Muscle layer of duodenum (tissue), 2 donors: ENCODE results near the gene ACOX1.
A peak's percentile ranks its signal among the peaks of the same experiment; 100 is the strongest.
"Not testable (repeated sequence)": the region's sequence is repeated elsewhere in the genome, so short reads cannot be mapped to it uniquely, and the experiment has no call there.

Experiments used
- H3K27ac ChIP-seq: one replicate; pipeline ENCODE4 v1.7.0; 2013; ENCODE audit warnings: mild to moderate bottlenecking, low read length
- H3K27me3 ChIP-seq: one replicate; pipeline ENCODE4 v1.7.0; 2013; ENCODE audit warnings: low read depth, mild to moderate bottlenecking, control low read depth, low read length
- H3K36me3 ChIP-seq, 2 donors: one replicate each; pipeline ENCODE4 v1.7.0; 2013; ENCODE audit warnings: low read length in 2 of 2, control low read depth in 1 of 2, mild to moderate bottlenecking in 1 of 2; ENCODE audit not compliant: insufficient read depth in 2 of 2, control insufficient read depth in 1 of 2
- H3K4me1 ChIP-seq, 2 donors: one replicate each; pipeline ENCODE4 v1.7.0; 2013; ENCODE audit warnings: low read length in 2 of 2, mild to moderate bottlenecking in 2 of 2, control low read depth in 1 of 2, moderate library complexity in 1 of 2; ENCODE audit not compliant: insufficient read depth in 2 of 2, control insufficient read depth in 1 of 2
- H3K4me3 ChIP-seq, 2 donors: one replicate each; pipeline ENCODE4 v1.7.0; 2013; ENCODE audit warnings: low read length in 2 of 2, low read depth in 1 of 2, mild to moderate bottlenecking in 1 of 2
- H3K9me3 ChIP-seq, 2 donors: one replicate each; pipeline ENCODE4 v1.7.0; 2013; ENCODE audit warnings: low read length in 2 of 2, control low read depth in 1 of 2, mild to moderate bottlenecking in 1 of 2; ENCODE audit not compliant: control insufficient read depth in 1 of 2
- donor health status: healthy.

ACOX1 gene

DNA sequence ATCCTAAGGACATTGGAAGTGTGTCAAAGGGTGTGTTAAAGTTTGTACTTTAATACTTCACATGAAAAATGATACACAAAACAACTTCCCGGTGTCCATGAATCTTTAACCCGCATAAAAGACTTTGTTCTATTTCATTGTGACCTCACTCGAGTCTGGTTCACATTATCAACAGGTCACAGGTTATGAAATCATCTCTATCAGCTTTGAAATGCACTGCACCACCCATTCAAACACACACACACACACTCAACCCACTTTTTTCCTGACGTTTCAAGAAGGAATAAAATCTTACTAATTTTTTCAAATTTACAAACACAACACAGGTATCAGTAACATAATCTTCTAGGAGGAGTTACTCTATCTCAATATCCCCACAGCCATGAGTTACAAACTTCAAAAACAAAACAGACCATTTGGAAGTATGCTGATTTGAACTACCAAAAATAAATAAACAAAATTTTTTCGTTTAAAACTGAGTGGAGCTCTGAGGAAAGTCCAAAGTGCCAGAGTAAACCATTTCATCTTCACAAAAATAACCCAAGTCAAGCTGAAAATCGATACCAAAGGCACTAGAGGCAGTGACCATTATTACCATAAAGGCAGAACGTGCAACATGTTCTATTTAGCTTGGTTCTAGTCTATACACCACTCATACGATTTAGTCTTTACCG is 2.7 kb downstream of the ACOX1 start:
- peak overlapping the region; percentile 68 for H3K27ac ChIP-seq
- no peaks in the 10 kb centered on the region for H3K9me3 ChIP-seq
- H3K36me3 ChIP-seq = peaks cover 9 to 11% of the 10 kb centered on the region in 2 donors
- H3K27me3 ChIP-seq = no peaks in the 10 kb centered on the region
- peak overlapping the region; percentile 14 to 41 for H3K4me3 ChIP-seq
- H3K4me1 ChIP-seq = peaks cover 0 to 26% of the 10 kb centered on the region in 2 donors

DNA sequence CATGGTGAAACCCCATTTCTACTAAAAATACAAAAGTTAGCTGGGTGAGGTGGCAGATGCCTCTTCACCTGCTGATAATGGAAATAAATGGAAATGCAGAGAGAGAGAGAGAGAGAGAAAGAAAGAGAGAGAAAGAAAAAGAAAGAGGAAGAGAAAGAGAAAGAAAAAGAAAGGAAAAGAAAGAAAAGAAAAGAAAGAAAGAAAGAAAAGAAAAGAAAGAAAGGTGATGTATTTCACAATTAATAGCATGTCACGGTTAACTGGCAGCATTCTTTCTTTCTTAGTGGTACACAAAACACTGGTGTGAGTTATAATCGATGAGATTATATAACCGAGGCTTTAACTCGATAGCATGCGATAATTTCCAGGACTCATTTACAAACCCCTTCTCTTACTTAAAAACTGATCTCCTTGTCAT is 3.2 kb downstream of the ACOX1 start:
- H3K27ac ChIP-seq = peak overlapping the region; percentile 68
- H3K27me3 ChIP-seq = no peaks in the 10 kb centered on the region
- peaks cover 0 to 26% of the 10 kb centered on the region in 2 donors for H3K4me1 ChIP-seq
- peaks cover 9 to 11% of the 10 kb centered on the region in 2 donors for H3K36me3 ChIP-seq
- H3K9me3 ChIP-seq = no peaks in the 10 kb centered on the region
- H3K4me3 ChIP-seq = peak overlapping the region; percentile 14 to 41

DNA sequence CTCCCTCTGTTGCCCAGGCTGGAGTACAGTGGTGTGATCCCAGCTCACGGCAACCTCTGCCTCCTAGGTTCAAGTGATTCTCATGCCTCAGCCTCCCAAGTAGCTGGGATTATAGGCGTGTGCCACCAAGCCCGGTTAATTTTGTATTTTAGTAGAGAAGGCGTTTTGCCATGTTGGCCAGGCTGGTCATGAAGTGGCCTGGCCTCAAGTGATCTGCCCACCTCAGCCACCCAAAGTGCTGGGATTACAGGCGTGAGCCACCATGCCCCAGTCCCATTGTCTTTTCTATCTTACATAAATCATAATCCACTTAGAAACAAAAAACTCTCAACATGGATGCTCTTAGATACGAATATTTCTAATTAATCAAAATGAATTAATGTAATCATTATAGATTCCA is 3.8 kb downstream of the ACOX1 start:
- H3K27me3 ChIP-seq, H3K9me3 ChIP-seq, H3K4me3 ChIP-seq: not testable (repeated sequence)
- peak overlapping the region; percentile 68 for H3K27ac ChIP-seq
- H3K36me3 ChIP-seq = peaks cover 9 to 11% of the 10 kb centered on the region in 2 donors
- peaks cover 0 to 22% of the 10 kb centered on the region in 2 donors for H3K4me1 ChIP-seq

DNA sequence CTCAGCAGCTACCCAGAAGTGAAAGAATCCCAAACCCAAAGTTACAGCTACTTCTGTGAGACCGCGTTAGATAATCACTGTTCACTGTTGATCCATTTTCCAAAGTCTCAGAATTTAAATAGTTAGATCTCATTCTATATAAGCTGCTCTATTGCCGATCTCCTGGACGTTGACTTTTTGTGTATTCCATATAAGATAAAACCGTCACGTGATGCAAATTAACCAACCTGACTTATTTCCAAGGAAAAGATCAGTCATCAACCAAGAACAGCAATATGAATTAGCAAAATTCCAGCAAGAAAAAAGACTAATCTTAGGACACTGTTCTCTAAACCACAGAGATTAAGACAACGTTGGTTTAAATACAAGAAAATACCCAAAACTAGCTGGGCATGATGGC is 8.3 kb downstream of the ACOX1 start:
- no peaks in the 10 kb centered on the region for H3K9me3 ChIP-seq
- no peaks in the 10 kb centered on the region for H3K27me3 ChIP-seq
- no peak overlapping the region for H3K27ac ChIP-seq
- peaks cover 5 to 11% of the 10 kb centered on the region in 2 donors for H3K36me3 ChIP-seq
- H3K4me3 ChIP-seq = no peak overlapping the region
- peaks cover 0 to 3% of the 10 kb centered on the region in 2 donors for H3K4me1 ChIP-seq

GRCh38 chr17:75970011-75970523 is 8.9 kb downstream of the ACOX1 start:
- H3K4me3 ChIP-seq = no peak overlapping the region
- no peak overlapping the region for H3K27ac ChIP-seq
- peaks cover 5 to 11% of the 10 kb centered on the region in 2 donors for H3K36me3 ChIP-seq
- H3K27me3 ChIP-seq = no peaks in the 10 kb centered on the region
- H3K9me3 ChIP-seq = no peaks in the 10 kb centered on the region
- peaks cover 0 to 3% of the 10 kb centered on the region in 2 donors for H3K4me1 ChIP-seq

GRCh38 chr17:75969044-75969443 is 9.9 kb downstream of the ACOX1 start:
- H3K36me3 ChIP-seq = peaks cover 5 to 11% of the 10 kb centered on the region in 2 donors
- not testable (repeated sequence) for H3K4me3 ChIP-seq, H3K9me3 ChIP-seq, H3K27me3 ChIP-seq, H3K27ac ChIP-seq, H3K4me1 ChIP-seq

GRCh38 chr17:75965468-75965867 is 13.5 kb downstream of the ACOX1 start:
- no peak overlapping the region for H3K4me3 ChIP-seq
- no peaks in the 10 kb centered on the region for H3K9me3 ChIP-seq
- H3K27ac ChIP-seq = no peak overlapping the region
- no peaks in the 10 kb centered on the region for H3K4me1 ChIP-seq
- peaks cover 0 to 5% of the 10 kb centered on the region in 2 donors for H3K36me3 ChIP-seq
- no peaks in the 10 kb centered on the region for H3K27me3 ChIP-seq

DNA sequence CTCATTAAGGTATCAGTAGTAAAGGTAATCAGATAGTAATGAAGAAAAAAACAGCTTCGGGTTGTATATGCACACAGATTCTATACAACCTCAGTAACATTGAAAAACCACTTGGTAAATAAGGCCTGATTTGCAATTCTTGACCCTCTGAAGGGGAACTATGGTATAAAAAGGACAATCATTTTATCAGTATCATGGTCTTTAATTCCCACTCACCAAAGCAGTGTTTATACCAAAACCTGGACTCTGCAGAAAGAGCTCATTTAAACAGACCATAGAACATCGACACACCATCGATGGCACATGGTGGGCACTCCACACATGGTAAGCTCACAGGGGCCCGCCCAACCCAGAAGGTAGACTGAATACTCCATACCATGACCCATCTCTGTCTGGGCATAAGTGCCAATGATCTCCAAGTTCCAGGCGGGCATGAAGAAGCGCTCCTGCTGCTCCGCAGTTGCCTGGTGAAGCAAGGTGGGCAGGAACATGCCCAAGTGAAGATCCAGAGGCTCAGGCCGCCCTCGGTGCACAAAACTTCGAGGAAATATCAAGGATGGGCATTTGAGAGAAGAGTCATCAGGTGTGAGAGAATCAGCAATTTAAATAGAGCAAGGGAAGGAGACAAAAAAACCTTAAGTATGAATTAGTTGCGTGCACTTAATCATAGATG is 19.0 kb downstream of the ACOX1 start:
- Histone ChIP-seq H3K27ac (no peak overlapping the region), H3K27me3 (no peaks in the 10 kb centered on the region), H3K9me3 (no peaks in the 10 kb centered on the region), H3K4me1 (no peaks in the 10 kb centered on the region), H3K36me3 (peaks cover 7 to 16% of the 10 kb centered on the region in 2 donors), H3K4me3 (no peak overlapping the region)

- Histone ChIP-seq H3K9me3 (no peaks in the 10 kb centered on the region), H3K27ac (peak overlapping the region; percentile 52), H3K4me1 (no peaks in the 10 kb centered on the region), H3K4me3 (no peak overlapping the region), H3K36me3 (peaks cover 7 to 17% of the 10 kb centered on the region in 2 donors), H3K27me3 (no peaks in the 10 kb centered on the region)
These were observed 19.7 kb downstream of the ACOX1 start for GRCh38 chr17:75959051-75959838.

DNA sequence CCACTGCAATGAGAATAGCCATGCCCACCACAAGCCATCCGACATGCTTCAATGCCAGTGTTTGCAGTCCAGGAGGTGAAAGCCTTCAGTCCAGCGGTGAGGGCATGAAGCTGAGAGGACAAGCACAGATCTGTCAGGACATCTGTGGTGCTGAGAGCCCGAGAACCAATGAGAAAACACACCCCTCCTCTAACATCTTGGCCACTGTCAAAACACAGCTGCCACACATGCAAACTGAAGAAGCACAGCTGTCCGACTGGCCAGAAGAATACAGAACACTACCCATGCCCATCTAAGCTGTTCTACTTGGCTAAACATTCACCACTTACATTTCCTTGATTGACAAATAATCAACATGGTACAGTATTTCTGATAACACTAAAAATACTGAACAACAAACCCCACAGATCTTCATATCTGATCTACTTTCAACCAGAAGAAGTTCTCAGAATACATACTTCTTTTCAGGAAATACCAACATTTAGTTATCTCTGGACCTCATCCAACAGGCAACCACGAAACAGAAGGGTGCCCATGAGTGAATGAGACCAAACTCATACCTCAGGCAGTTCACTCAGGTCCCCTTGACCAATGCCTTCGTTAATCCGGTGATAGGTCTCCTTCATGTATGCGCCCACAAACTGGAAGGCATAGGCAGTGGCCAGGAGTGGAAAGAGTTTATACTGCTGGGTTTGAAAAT is 28.0 kb downstream of the ACOX1 start:
- no peak overlapping the region for H3K4me3 ChIP-seq
- peaks cover 53 to 80% of the 10 kb centered on the region in 2 donors for H3K36me3 ChIP-seq
- no peaks in the 10 kb centered on the region for H3K9me3 ChIP-seq

GRCh38 chr17:75950421-75950820 is 28.5 kb downstream of the ACOX1 start:
- no peaks in the 10 kb centered on the region for H3K27me3 ChIP-seq
- H3K36me3 ChIP-seq = peaks cover 54 to 78% of the 10 kb centered on the region in 2 donors
- no peak overlapping the region for H3K27ac ChIP-seq

More for the DNA sequence above, 28.0 kb downstream of the ACOX1 start:
- no peaks in the 10 kb centered on the region for H3K4me1 ChIP-seq
- no peaks in the 10 kb centered on the region for H3K27me3 ChIP-seq
- no peak overlapping the region for H3K27ac ChIP-seq

More at GRCh38 chr17:75950421-75950820, 28.5 kb downstream of the ACOX1 start:
- no peaks in the 10 kb centered on the region for H3K4me1 ChIP-seq
- no peaks in the 10 kb centered on the region for H3K9me3 ChIP-seq
- no peak overlapping the region for H3K4me3 ChIP-seq
